ENCODE data around the gene CNTN1. TPM values are rescaled to one million over a fixed set of nuclear protein-coding genes. Genes with fewer than 3 reads are reported as not detected.

Gene CNTN1
- total and polyA plus RNA-seq, 9 of the 15 experiments (the other 6 are each of a cell fraction or from before 2014, with no cell fraction given): 0.16 TPM; not detected in 8

GRCh38 chr12:40718878-40719372, 26.7 kb downstream of the CNTN1 start:
- no peak for FAIRE-seq
- no peak overlapping the region for H3K4me2 ChIP-seq (ENCODE audit: insufficient read depth, low read length)
- H3K79me2 ChIP-seq (ENCODE audit: control insufficient read depth, insufficient read depth, low read length): no peaks in the 10 kb centered on the region

GRCh38 chr12:40723001-40723400, 30.8 kb downstream of the CNTN1 start:
- Histone ChIP-seq H3K9ac (ENCODE audit: insufficient read depth in 1 of 2, low read depth in 2 of 2, low read length in 2 of 2) (no peak overlapping the region), H2AFZ (ENCODE audit: low read depth, low read length) (no peak overlapping the region), H3K4me2 (ENCODE audit: insufficient read depth, low read length) (no peak overlapping the region), H4K20me1 (replicated peaks; ENCODE audit: control insufficient read depth, insufficient read depth, low read length) (no peaks in the 10 kb centered on the region), H3K27me3 (ENCODE audit: control insufficient read depth in 2 of 2, insufficient read depth in 2 of 2, low read length in 2 of 2) (no peaks in the 10 kb centered on the region), H3K27ac (ENCODE audit: extremely low read depth, low read depth, low read length) (no peak overlapping the region), H3K9me3 (replicated peaks; ENCODE audit: control insufficient read depth, insufficient read depth, low read depth, low read length) (no peaks in the 10 kb centered on the region), H3K4me3 (no peak overlapping the region), H3K36me3 (ENCODE audit: control insufficient read depth, insufficient read depth, low read length) (no peaks in the 10 kb centered on the region), H3K79me2 (ENCODE audit: control insufficient read depth, insufficient read depth, low read length) (no peaks in the 10 kb centered on the region), H3K4me1 (replicated peaks in 1 of 2; ENCODE audit: control insufficient read depth in 2 of 2, insufficient read depth in 2 of 2, low read length in 2 of 2) (no peaks in the 10 kb centered on the region), H3K9me1 (ENCODE audit: control insufficient read depth, insufficient read depth, low read length) (no peaks in the 10 kb centered on the region)
- ChIA-PET CTCF (ENCODE audit: low intra/inter-chr PET ratio) (no interaction called here), POLR2A (no interaction called here)
- no TSS peak for BruUV-seq (replicated peaks)
- FAIRE-seq (no peak), DNase-seq (ENCODE audit: extremely low read depth in 1 of 4, low spot score in 3 of 4) (no peak), ATAC-seq (no peak)
- in situ Hi-C loops (cut with MboI): no loop called here
- 2% methylated on average over 6 of the region's 6 CpGs for WGBS (ENCODE audit: insufficient coverage, low coverage, missing lambda C conversion rate)
- intact Hi-C loops (cut with micrococcal nuclease): no loop called here
- TF ChIP-seq PCBP2 (IDR thresholded peaks at IDR 0.05; ENCODE audit: low read depth, low read length, poor library complexity, severe bottlenecking): no peak
- no peak for TF ChIP-seq ZNF75A (CRISPR knock-in tag; IDR thresholded peaks at IDR 0.05)
- no peak for TF ChIP-seq ARID3B (CRISPR knock-in tag; IDR thresholded peaks at IDR 0.05; ENCODE audit: borderline replicate concordance)
- TF ChIP-seq NR1H2 (CRISPR knock-in tag; IDR thresholded peaks at IDR 0.05): no peak
- TF ChIP-seq ZNF121 (CRISPR knock-in tag; conservative IDR thresholded peaks at IDR 0.05): no peak
- no peak for TF ChIP-seq ARID1B (IDR thresholded peaks at IDR 0.05)
- TF ChIP-seq ZNF785 (CRISPR knock-in tag; IDR thresholded peaks at IDR 0.05): no peak
- no peak for TF ChIP-seq ZEB2 (IDR thresholded peaks at IDR 0.05)
- TF ChIP-seq, protein P1, sequence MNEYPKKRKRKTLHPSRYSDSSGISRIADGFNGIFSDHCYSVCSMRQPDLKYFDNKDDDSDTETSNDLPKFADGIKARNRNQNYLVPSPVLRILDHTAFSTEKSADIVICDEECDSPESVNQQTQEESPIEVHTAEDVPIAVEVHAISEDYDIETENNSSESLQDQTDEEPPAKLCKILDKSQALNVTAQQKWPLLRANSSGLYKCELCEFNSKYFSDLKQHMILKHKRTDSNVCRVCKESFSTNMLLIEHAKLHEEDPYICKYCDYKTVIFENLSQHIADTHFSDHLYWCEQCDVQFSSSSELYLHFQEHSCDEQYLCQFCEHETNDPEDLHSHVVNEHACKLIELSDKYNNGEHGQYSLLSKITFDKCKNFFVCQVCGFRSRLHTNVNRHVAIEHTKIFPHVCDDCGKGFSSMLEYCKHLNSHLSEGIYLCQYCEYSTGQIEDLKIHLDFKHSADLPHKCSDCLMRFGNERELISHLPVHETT (CRISPR knock-in tag; conservative IDR thresholded peaks at IDR 0.05 in 1 of 2, IDR thresholded peaks at IDR 0.05 in 1 of 2): no peak
- TF ChIP-seq ZBTB8A (IDR thresholded peaks at IDR 0.05; ENCODE audit: partially characterized antibody): no peak

More at GRCh38 chr12:40718878-40719372, 26.7 kb downstream of the CNTN1 start:
- no peak overlapping the region for H3K4me3 ChIP-seq
- peak; percentile 38; the same call in 1 of the 2 replicates for TF ChIP-seq ZNF316 (IDR thresholded peaks at IDR 0.05)
- TF ChIP-seq SP1 (CRISPR knock-in tag; IDR thresholded peaks at IDR 0.05): no peak
- ATAC-seq (no peak), DNase-seq (ENCODE audit: extremely low read depth in 1 of 4, low spot score in 3 of 4) (no peak)
- H3K9me3 ChIP-seq (replicated peaks; ENCODE audit: control insufficient read depth, insufficient read depth, low read depth, low read length): no peaks in the 10 kb centered on the region
- ChIA-PET CTCF (ENCODE audit: low intra/inter-chr PET ratio) (no interaction called here), POLR2A (no interaction called here)
- no peak overlapping the region for H2AFZ ChIP-seq (ENCODE audit: low read depth, low read length)
- H3K27me3 ChIP-seq (ENCODE audit: control insufficient read depth in 2 of 2, insufficient read depth in 2 of 2, low read length in 2 of 2): no peaks in the 10 kb centered on the region
- intact Hi-C loops (cut with micrococcal nuclease) (no loop called here), in situ Hi-C loops (cut with MboI) (no loop called here)
- H3K9me1 ChIP-seq (ENCODE audit: control insufficient read depth, insufficient read depth, low read length): no peaks in the 10 kb centered on the region
- 0% methylated on average over 2 of the region's 2 CpGs for WGBS (ENCODE audit: insufficient coverage, low coverage, missing lambda C conversion rate)
- H4K20me1 ChIP-seq (replicated peaks; ENCODE audit: control insufficient read depth, insufficient read depth, low read length): no peaks in the 10 kb centered on the region
- H3K4me1 ChIP-seq (replicated peaks in 1 of 2; ENCODE audit: control insufficient read depth in 2 of 2, insufficient read depth in 2 of 2, low read length in 2 of 2): no peaks in the 10 kb centered on the region
- no peak overlapping the region for H3K27ac ChIP-seq (ENCODE audit: extremely low read depth, low read depth, low read length)
- BruUV-seq (replicated peaks): no TSS peak
- H3K9ac ChIP-seq (ENCODE audit: insufficient read depth in 1 of 2, low read depth in 2 of 2, low read length in 2 of 2): no peak overlapping the region
- H3K36me3 ChIP-seq (ENCODE audit: control insufficient read depth, insufficient read depth, low read length): no peaks in the 10 kb centered on the region
